Effector memory CD4-positive, alpha-beta T cell (primary cell): Measurements from ENCODE around the gene GPC6.

Experiments used
- DNase-seq, 3 donors: peaks; one replicate each; pipeline ENCODE4 v3.0.0-alpha.2; 2020
- H3K27ac ChIP-seq: 2 replicates; pipeline ENCODE4 v1.7.0; 2013; ENCODE audit warnings: mild to moderate bottlenecking, low read length, moderate library complexity; ENCODE audit not compliant: insufficient read depth, poor library complexity, severe bottlenecking
- H3K27me3 ChIP-seq: replicated peaks from 2 replicates; pipeline ENCODE4 v1.7.0; 2013; ENCODE audit warnings: mild to moderate bottlenecking, low read length; ENCODE audit not compliant: insufficient read depth, control insufficient read depth, poor library complexity, severe bottlenecking
- H3K36me3 ChIP-seq: 2 replicates; pipeline ENCODE4 v1.7.0; 2013; ENCODE audit warnings: mild to moderate bottlenecking, low read length, moderate library complexity; ENCODE audit not compliant: control insufficient read depth, insufficient read depth
- H3K4me1 ChIP-seq: 2 replicates; pipeline ENCODE4 v1.7.0; 2013; ENCODE audit warnings: low read length, mild to moderate bottlenecking; ENCODE audit not compliant: control insufficient read depth, insufficient read depth, poor library complexity, severe bottlenecking
- H3K4me3 ChIP-seq: 2 replicates; pipeline ENCODE4 v1.7.0; 2013; ENCODE audit warnings: low read length, low read depth, mild to moderate bottlenecking; ENCODE audit not compliant: insufficient read depth, poor library complexity, severe bottlenecking
- H3K9me3 ChIP-seq: 2 replicates; pipeline ENCODE4 v1.7.0; 2013; ENCODE audit warnings: mild to moderate bottlenecking, low read length, moderate library complexity; ENCODE audit not compliant: control insufficient read depth

GPC6 gene

GRCh38 chr13:93765811-93766210, 539.2 kb downstream of the GPC6 start:
- H3K9me3 ChIP-seq, result no peaks in the 10 kb centered on the region
- no peak overlapping the region for H3K27ac ChIP-seq
- no peaks in the 10 kb centered on the region for H3K36me3 ChIP-seq
- H3K4me3 ChIP-seq, result no peak overlapping the region
- H3K27me3 ChIP-seq, result no peaks in the 10 kb centered on the region
- no peak for DNase-seq
- H3K4me1 ChIP-seq, result no peaks in the 10 kb centered on the region

GRCh38 chr13:93766719-93767118, 540.1 kb downstream of the GPC6 start:
- H3K27me3 ChIP-seq, result no peaks in the 10 kb centered on the region
- no peaks in the 10 kb centered on the region for H3K36me3 ChIP-seq
- no peak for DNase-seq
- H3K27ac ChIP-seq, result no peak overlapping the region
- H3K4me3 ChIP-seq, result no peak overlapping the region
- H3K9me3 ChIP-seq, result no peaks in the 10 kb centered on the region
- no peaks in the 10 kb centered on the region for H3K4me1 ChIP-seq

- no peak overlapping the region for H3K27ac ChIP-seq
- DNase-seq, result no peak
- H3K4me3 ChIP-seq, result no peak overlapping the region
- H3K9me3 ChIP-seq, result no peaks in the 10 kb centered on the region
- H3K4me1 ChIP-seq, result no peaks in the 10 kb centered on the region
- no peaks in the 10 kb centered on the region for H3K27me3 ChIP-seq
- no peaks in the 10 kb centered on the region for H3K36me3 ChIP-seq
These were observed 540.7 kb downstream of the GPC6 start for GRCh38 chr13:93767180-93767916.

GRCh38 chr13:93767917-93768409, 541.4 kb downstream of the GPC6 start:
- H3K27me3 ChIP-seq, result no peaks in the 10 kb centered on the region
- H3K36me3 ChIP-seq, result no peaks in the 10 kb centered on the region
- H3K27ac ChIP-seq, result no peak overlapping the region
- H3K9me3 ChIP-seq, result no peaks in the 10 kb centered on the region
- no peak for DNase-seq
- H3K4me1 ChIP-seq, result no peaks in the 10 kb centered on the region
- no peak overlapping the region for H3K4me3 ChIP-seq

GRCh38 chr13:93769101-93769500, 542.5 kb downstream of the GPC6 start:
- H3K4me3 ChIP-seq, result no peak overlapping the region
- no peaks in the 10 kb centered on the region for H3K27me3 ChIP-seq
- no peaks in the 10 kb centered on the region for H3K4me1 ChIP-seq
- no peaks in the 10 kb centered on the region for H3K9me3 ChIP-seq
- DNase-seq, result no peak
- no peak overlapping the region for H3K27ac ChIP-seq
- H3K36me3 ChIP-seq, result no peaks in the 10 kb centered on the region

GRCh38 chr13:93769607-93770006, 543.0 kb downstream of the GPC6 start:
- no peaks in the 10 kb centered on the region for H3K27me3 ChIP-seq
- no peak overlapping the region for H3K27ac ChIP-seq
- no peak overlapping the region for H3K4me3 ChIP-seq

GRCh38 chr13:93771227-93771626, 544.6 kb downstream of the GPC6 start:
- Histone ChIP-seq H3K4me1 (no peaks in the 10 kb centered on the region), H3K4me3 (no peak overlapping the region), H3K9me3 (no peaks in the 10 kb centered on the region), H3K36me3 (no peaks in the 10 kb centered on the region), H3K27ac (no peak overlapping the region), H3K27me3 (no peaks in the 10 kb centered on the region)
- DNase-seq, result no peak

More at GRCh38 chr13:93769607-93770006, 543.0 kb downstream of the GPC6 start:
- H3K36me3 ChIP-seq, result no peaks in the 10 kb centered on the region
- no peak for DNase-seq
- H3K9me3 ChIP-seq, result no peaks in the 10 kb centered on the region
- H3K4me1 ChIP-seq, result no peaks in the 10 kb centered on the region

GRCh38 chr13:93771782-93772181, 545.2 kb downstream of the GPC6 start:
- Histone ChIP-seq H3K4me1 (no peaks in the 10 kb centered on the region), H3K27ac (no peak overlapping the region), H3K36me3 (no peaks in the 10 kb centered on the region), H3K4me3 (no peak overlapping the region), H3K27me3 (no peaks in the 10 kb centered on the region), H3K9me3 (no peaks in the 10 kb centered on the region)
- DNase-seq, result no peak

GRCh38 chr13:93774506-93774905, 547.9 kb downstream of the GPC6 start:
- no peaks in the 10 kb centered on the region for H3K9me3 ChIP-seq
- H3K4me1 ChIP-seq, result no peaks in the 10 kb centered on the region
- H3K27me3 ChIP-seq, result no peaks in the 10 kb centered on the region
- no peaks in the 10 kb centered on the region for H3K36me3 ChIP-seq
- H3K27ac ChIP-seq, result no peak overlapping the region
- no peak overlapping the region for H3K4me3 ChIP-seq
- DNase-seq, result no peak

GRCh38 chr13:93775027-93775426, 548.4 kb downstream of the GPC6 start:
- no peak for DNase-seq
- Histone ChIP-seq H3K4me3 (no peak overlapping the region), H3K27me3 (no peaks in the 10 kb centered on the region), H3K27ac (no peak overlapping the region), H3K4me1 (no peaks in the 10 kb centered on the region), H3K9me3 (no peaks in the 10 kb centered on the region), H3K36me3 (no peaks in the 10 kb centered on the region)
